NCI-H460 (cell line): ENCODE results near the gene FEM1A. TPM values are rescaled to one million over a fixed set of nuclear protein-coding genes. Genes with fewer than 3 reads are reported as not detected.
"Not testable (repeated sequence)": the region's sequence is repeated elsewhere in the genome, so short reads cannot be mapped to it uniquely, and the experiment has no call there.

Experiments
- DNase-seq: peaks from one replicate; pipeline ENCODE4 v3.0.0-alpha.2; 2016; ENCODE audit warnings: low read depth; ENCODE audit errors: extremely low read depth
- polyA plus RNA-seq: library from polyadenylated mRNA; depleted of rRNA; stranded (reverse); fragments of >200 nt; gene quantifications from 2 replicates; pipeline ENCODE4 v1.2.3, GENCODE V29; 2014; cell fraction: nucleus; rRNA removed
- total RNA-seq: library from RNA; depleted of rRNA; stranded (reverse); fragments of >200 nt; shearing (Covaris generic); gene quantifications from 2 replicates; pipeline ENCODE4 v1.2.3, GENCODE V29; 2014; rRNA removed

Gene FEM1A, protein sequence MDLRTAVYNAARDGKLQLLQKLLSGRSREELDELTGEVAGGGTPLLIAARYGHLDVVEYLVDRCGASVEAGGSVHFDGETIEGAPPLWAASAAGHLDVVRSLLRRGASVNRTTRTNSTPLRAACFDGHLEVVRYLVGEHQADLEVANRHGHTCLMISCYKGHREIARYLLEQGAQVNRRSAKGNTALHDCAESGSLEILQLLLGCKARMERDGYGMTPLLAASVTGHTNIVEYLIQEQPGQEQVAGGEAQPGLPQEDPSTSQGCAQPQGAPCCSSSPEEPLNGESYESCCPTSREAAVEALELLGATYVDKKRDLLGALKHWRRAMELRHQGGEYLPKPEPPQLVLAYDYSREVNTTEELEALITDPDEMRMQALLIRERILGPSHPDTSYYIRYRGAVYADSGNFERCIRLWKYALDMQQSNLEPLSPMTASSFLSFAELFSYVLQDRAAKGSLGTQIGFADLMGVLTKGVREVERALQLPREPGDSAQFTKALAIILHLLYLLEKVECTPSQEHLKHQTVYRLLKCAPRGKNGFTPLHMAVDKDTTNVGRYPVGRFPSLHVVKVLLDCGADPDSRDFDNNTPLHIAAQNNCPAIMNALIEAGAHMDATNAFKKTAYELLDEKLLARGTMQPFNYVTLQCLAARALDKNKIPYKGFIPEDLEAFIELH
- 10.2 and 10.6 TPM in 2 replicates for total RNA-seq
- 7.4 and 9.4 TPM in 2 replicates for polyA plus RNA-seq

- peak; percentile 100 for DNase-seq
Observed at GRCh38 chr19:4791183-4792018, at the start of gene FEM1A. Gene FEM1A, plus strand, starts transcription at chr19:4791734. Its CDS starts 121 bp downstream, at chr19:4791855.

DNA sequence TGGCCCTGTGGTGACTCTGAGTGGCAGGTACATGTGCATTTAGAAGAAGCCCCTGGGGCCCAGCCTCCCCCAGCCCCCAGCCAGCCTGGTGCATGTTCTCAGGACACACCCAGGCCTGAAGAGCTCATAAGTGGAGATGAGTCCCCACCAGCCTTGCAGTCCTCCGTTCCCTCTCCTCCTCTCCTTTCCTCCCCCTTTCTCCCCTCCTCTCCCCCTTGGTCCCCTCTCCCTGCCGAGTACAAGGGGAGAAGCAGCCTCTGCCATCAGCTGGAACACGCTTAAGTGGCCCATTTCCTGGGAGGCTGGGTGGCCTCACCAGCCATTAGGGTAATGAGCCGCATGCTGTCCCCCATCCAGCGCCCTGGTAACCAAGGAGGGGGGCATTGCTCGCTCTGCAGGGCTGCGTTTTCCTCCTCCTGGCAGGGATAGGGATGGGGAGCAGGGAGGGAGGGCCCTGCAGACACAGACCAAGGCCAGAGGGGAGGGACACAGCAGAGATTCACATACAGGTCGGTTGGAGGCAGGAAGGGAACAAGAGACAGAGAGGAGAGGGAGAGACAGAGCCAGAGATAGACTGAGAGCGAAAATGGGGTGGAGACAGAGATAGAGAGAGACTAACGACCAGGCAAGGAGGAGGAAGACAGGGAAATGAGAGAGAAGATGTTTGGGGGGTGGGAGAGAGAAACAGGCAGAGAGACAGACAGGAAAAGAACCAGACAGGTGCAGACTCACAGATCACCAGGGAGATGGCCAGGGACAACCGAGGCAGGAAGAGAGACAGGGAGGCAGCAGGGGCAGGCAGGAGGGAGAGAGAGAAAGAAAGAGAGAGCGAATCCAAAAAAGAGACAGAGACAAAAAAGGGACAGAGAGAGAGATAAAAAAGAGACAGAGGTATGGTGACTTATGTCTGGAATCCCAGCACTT lies 48.5 kb upstream of the FEM1A start:
- no peak for DNase-seq

DNA sequence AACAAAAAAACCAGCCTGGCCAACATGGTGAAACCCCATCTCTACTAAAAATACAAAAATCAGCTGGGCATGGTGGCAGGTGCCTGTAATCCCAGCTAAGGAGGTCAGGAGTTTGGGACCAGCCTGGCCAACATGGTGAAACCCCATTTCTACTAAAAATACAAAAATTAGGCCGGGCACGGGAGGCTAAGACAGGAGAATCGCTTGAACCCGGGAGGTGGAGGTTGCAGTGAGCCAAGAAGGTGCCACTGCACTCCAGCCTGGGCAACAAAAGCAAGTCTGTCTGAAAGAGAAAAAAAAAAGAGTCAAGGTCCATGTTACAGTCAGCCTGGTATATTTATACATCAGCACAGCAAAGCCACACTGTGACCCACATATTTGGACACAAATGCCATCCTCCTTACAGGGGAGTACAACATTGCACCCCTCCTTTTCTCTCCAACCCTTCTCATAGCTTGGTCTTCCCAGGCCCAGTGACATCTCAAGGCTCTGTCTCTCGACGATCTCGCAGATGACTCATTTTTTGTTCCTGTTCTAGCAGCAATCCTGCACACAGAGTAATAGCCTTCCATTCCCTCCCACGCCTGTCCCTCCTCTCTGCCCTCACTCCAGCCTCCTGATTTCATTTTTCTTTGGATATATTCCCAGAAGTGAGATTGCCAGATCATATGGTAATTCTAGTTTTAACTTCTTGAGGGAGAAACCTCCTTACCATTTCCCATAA lies 46.9 kb upstream of the FEM1A start:
- no peak for DNase-seq

DNA sequence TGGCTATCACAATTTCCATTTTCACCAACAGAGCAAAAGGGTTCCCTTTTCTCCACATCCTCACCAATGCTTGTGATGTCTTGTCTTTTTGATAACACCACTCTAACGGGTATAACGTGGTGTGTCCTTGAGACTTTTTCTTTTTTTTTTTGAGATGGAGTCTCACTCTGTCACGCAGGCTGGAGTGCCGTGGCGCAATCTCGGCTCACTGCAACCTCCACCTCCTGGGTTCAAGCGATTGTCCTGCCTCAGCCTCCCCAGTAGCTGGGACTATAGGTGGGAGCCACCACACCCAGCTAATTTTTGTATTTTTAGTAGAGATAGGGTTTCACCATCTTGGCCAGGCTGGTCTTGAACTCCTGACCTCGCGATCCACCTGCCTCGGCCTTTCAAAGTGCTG lies 46.4 kb upstream of the FEM1A start:
- not testable (repeated sequence) for DNase-seq

DNA sequence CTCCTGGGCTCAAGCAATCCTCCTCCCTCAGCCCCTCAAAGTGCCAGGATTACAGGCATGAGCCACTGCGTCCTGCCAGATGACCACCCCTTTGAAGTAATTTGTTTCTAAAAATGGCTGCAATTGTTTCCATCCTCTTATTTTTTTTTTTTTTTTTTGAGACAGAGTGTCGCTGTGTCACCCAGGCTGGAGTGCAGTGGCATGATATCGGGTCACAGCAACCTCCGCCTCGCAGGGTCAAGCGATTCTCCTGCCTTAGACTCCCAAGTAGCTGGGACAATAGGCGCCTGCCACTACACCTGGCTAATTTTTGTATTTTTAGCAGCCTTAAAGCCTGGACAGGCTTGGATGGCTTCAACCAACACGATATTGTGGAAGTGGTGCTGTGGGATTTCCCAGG lies 45.5 kb upstream of the FEM1A start:
- DNase-seq = no peak

- DNase-seq = no peak
Observed at GRCh38 chr19:4748185-4748584, 43.3 kb upstream of the FEM1A start.

GRCh38 chr19:4748589-4748988 lies 42.9 kb upstream of the FEM1A start:
- no peak for DNase-seq

GRCh38 chr19:4749870-4750590 lies 41.5 kb upstream of the FEM1A start:
- no peak for DNase-seq

DNA sequence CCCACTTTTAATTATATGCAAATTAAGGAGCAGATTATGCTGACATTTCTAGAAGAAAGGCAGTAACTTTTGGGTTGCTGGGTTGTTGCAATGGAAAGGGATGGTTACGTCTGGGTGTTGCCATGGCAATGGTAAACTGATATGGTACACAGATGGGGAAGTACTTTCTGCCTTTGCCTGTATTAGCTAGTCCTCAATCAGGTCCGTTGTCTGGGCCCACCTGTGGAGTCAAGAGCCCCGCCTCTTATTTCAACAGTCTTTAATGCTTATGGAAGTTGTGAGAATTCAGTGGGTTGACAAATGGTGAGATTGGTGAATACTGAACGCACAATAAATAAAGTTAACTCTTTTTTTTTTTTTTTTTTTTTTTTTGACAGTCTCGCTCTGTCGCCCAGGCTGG lies 37.3 kb upstream of the FEM1A start:
- DNase-seq = no peak

DNA sequence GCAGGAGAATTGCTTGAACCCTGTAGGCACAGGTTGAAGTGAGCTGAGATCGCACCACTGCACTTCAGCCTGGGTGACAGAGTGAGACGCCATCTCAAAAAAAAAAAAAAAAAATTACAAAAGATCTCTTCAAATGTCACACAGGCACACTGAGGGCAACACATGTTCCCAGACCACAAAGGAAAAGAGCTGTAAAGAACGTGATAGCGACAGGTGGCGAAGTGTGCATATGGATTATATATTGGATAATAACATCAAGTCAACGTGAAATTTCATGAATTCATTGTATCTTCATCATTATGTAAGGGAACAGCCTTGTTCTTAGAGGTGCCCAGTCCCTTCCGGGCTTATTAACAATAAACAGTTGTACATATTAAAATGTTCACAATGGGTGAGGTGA lies 36.1 kb upstream of the FEM1A start:
- no peak for DNase-seq

DNA sequence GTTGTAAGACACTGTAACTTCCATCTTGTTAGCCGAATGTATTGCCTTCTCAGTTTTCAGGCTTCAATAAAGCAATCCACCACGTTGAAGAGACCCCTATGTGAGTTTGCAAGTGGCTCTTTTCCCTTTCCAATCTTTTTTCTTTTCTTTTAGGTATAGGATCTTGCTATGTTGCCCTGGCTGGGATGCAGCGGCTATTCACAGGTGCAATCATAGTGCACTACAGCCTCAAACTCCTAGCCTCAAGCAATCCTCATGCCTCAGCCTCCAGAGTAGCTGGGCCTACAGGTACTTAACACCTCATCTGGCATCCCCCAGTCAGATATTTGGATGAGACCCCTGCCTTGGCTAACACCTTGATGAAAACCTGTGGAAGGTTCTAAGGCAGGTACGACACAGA lies 33.5 kb upstream of the FEM1A start:
- DNase-seq = no peak

DNA sequence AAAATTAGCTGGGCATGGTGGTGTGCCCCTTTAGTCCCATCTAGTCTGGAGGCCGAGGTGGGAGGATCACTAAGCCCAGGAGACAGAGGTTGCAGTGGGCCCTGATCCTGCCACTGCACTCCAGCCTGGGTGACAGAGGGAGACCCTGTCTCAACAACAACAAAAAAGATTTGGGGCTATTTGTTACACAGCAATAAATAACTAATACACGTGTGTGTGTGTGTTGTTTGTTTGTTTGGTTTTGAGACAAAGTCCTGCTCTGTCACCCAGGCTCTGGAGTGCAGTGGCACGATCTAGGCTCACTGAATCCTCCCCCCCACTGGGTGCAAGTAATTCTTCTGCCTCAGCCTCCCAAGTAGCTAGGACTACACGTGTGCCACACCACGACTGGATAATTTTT lies 32.9 kb upstream of the FEM1A start:
- DNase-seq = no peak

GRCh38 chr19:4759388-4760284 lies 31.9 kb upstream of the FEM1A start:
- DNase-seq = peak; percentile 56

DNA sequence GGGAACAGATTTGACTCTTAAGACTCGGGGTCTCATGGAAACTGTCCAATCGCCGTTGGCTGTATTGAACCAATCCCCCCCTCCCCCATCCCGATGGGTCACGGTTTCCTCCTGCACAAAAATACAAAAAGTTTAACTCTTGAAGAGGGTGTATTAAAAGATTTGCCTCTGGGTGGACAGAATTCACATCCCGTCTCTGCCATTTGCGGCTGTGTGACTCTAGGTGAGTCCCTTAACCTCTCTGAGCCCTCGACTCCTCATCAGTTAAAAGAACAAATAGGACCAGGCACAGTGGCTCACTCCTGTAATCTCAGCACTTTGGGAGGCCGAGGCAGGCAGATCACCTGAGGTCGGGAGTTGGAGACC lies 31.3 kb upstream of the FEM1A start:
- no peak for DNase-seq

- DNase-seq = no peak
Observed at GRCh38 chr19:4763021-4763420, 28.5 kb upstream of the FEM1A start.

GRCh38 chr19:4764393-4764660 lies 27.2 kb upstream of the FEM1A start:
- no peak for DNase-seq

DNA sequence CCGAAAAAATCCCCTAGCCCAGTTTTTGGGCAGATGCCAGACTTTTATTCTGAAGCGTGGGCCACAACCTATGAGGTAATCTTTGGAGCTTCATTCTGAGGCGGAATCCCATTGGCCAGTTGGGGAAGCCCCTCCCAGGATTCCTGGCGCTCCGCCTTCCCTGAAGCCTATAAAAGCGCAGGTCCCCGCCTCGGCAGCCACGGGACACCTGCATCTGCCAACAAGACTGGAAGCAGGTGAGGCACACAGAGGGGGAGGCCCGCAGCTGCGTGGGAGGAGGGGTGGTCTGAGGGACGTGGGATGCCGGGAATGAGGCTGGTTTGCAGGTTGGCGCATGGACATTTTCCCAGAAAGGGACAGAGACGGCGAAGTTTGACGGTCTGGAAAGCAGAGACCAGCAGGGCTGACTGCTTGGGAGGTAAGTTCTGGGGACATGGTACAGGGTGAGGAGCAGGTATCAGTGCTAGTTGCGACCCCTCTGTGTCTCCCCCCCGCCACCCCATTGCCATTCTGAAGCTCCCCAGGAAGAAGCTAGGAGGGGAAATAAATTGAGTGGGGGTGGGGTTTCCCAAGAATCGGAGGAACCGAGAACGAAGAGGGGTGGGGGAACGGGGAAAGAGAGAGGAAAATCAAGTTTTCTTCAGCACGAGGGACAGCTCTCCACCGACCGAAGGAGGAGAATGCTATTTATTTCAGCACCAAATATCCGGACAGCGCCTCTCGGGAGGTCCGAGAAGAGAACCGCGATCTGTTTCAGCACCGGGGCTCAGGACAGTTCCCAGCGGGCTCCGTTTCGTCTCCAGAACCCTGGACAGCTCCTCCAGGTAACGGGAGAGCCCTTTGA lies 22.4 kb upstream of the FEM1A start:
- DNase-seq = peak; percentile 85
